ENCODE measurements around the gene PIP5K1B. TPM values are rescaled to one million over a fixed set of nuclear protein-coding genes. Genes with fewer than 3 reads are reported as not detected.

Gene PIP5K1B
- total and polyA plus RNA-seq, 12 donors, result 2.1 to 24.0 (median 9.7) TPM

DNA sequence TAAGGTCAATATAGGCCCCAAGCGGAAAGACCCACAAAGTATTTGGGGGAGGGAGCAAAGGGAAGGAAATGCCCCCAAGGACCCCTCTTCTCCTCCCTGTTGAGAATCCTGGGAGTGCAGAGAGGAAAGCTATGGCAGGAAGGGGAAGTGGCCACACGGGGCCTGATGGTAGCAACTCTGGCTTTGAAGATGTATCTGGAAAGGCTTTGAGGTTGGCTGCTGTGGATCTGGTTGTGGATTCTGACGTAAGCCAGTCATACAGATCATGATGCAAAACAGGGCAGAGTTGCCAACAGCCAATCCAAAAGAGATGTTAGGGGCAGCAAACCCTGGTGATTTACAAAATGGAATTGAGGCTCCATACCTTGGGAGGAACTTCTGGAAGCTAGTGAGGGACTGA, 200.1 kb downstream of the PIP5K1B start:
- Histone ChIP-seq H3K27ac (peak overlapping the region in 1 of 5 donors; percentile 32), H3K9me3 (replicated peaks in 1 of 3) (no peaks in the 10 kb centered on the region), H3K27me3 (no peaks in the 10 kb centered on the region), H3K4me3 (no peak overlapping the region), H3K36me3 (replicated peaks in 1 of 2) (no peaks in the 10 kb centered on the region), H3K4me1 (replicated peaks in 1 of 2) (no peaks in the 10 kb centered on the region)
- DNase-seq, result no peak
- intact Hi-C loops (cut with DNase I), result no loop called here
- no peak for TF ChIP-seq POLR2A (IDR thresholded peaks at IDR 0.05)
- TF ChIP-seq, protein P1, sequence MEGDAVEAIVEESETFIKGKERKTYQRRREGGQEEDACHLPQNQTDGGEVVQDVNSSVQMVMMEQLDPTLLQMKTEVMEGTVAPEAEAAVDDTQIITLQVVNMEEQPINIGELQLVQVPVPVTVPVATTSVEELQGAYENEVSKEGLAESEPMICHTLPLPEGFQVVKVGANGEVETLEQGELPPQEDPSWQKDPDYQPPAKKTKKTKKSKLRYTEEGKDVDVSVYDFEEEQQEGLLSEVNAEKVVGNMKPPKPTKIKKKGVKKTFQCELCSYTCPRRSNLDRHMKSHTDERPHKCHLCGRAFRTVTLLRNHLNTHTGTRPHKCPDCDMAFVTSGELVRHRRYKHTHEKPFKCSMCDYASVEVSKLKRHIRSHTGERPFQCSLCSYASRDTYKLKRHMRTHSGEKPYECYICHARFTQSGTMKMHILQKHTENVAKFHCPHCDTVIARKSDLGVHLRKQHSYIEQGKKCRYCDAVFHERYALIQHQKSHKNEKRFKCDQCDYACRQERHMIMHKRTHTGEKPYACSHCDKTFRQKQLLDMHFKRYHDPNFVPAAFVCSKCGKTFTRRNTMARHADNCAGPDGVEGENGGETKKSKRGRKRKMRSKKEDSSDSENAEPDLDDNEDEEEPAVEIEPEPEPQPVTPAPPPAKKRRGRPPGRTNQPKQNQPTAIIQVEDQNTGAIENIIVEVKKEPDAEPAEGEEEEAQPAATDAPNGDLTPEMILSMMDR (IDR thresholded peaks at IDR 0.05), result no peak
- WGBS, 4 donors, result 44 to 76% (median 54%) methylated on average over 3 of the region's 3 CpGs

DNA sequence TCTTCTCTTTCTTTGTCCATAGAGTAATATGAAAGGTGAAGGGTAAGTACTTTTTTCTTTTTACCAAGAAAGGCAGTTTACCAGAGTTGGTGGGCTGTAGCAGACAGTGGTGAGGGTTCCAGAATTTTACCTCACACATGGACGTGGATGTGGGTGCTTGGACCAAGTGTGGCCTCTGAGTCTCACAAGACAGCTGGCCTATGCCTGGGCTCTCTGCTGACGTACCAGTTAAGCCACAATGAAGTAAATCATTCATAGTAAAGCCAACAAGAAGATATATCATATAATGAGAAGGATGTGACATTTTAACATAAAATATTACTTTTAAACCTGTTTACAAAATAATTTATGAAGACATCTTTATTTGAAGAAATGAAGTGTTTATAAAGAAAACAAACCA, 202.9 kb downstream of the PIP5K1B start:
- H3K27me3 ChIP-seq, result no peaks in the 10 kb centered on the region
- H3K4me1 ChIP-seq (replicated peaks in 1 of 2), result peaks cover 4 to 5% of the 10 kb centered on the region in 2 donors
- H3K27ac ChIP-seq, result no peak overlapping the region
- H3K4me3 ChIP-seq, result no peak overlapping the region
- 89 to 94% (median 91%) methylated on average over 2 of the region's 2 CpGs for WGBS, 4 donors
- TF ChIP-seq, protein P1 (IDR thresholded peaks at IDR 0.05), result no peak
- no peak for TF ChIP-seq POLR2A (IDR thresholded peaks at IDR 0.05)
- intact Hi-C loops (cut with DNase I), result no loop called here
- DNase-seq, result no peak
- no peaks in the 10 kb centered on the region for H3K36me3 ChIP-seq (replicated peaks in 1 of 2)
- H3K9me3 ChIP-seq (replicated peaks in 1 of 3), result no peaks in the 10 kb centered on the region

DNA sequence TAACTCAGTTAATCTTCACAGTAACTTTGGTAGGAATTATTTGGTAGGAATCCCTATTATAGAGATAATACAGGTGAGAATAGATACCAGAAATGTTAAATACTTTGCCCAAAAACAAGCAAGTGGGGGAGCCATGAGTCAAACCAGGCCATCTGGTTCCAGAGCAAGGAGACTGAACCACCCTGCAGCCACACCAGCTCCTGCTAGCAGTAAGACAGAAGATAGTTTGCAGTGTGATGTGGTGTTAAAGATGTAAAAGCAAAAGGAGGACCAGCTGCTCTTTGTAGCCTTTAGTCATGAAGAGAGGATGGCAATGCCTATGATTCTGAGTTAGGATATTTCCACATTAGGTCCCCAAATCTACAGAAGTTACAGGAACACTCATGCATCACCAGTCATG, 207.5 kb downstream of the PIP5K1B start:
- no peak for DNase-seq
- intact Hi-C loops (cut with DNase I), result no loop called here
- H3K9me3 ChIP-seq (replicated peaks in 1 of 3), result no peaks in the 10 kb centered on the region
- no peaks in the 10 kb centered on the region for H3K27me3 ChIP-seq
- no peak overlapping the region for H3K4me3 ChIP-seq
- TF ChIP-seq POLR2A (IDR thresholded peaks at IDR 0.05), result no peak
- TF ChIP-seq, protein P1 (IDR thresholded peaks at IDR 0.05), result no peak
- H3K27ac ChIP-seq, result peak overlapping the region in 1 of 5 donors; percentile 67
- H3K36me3 ChIP-seq (replicated peaks in 1 of 2), result no peaks in the 10 kb centered on the region
- H3K4me1 ChIP-seq (replicated peaks in 1 of 2), result peaks cover 6 to 9% of the 10 kb centered on the region in 2 donors

DNA sequence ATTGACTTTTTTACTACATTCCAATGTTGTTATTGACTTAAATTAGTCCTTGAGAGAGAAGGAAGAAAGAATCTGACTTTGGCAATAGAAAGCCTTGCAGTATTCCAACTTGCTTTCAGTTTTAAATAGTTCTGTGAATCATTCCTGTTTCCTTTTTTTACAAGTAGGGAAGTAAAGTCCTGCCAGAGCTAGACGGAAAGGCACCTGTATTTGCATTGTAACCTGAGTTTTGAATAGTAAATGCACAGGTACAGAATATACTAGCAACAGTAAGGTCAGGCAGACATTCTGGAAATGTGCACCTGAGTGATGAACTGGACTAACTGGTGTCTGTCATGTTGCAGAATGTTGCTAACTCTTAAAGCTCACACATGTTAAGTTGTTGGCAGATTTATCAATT, 208.0 kb downstream of the PIP5K1B start:
- H3K36me3 ChIP-seq (replicated peaks in 1 of 2), result no peaks in the 10 kb centered on the region
- no peak for TF ChIP-seq POLR2A (IDR thresholded peaks at IDR 0.05)
- TF ChIP-seq, protein P1 (IDR thresholded peaks at IDR 0.05), result no peak
- peaks cover 6 to 9% of the 10 kb centered on the region in 2 donors for H3K4me1 ChIP-seq (replicated peaks in 1 of 2)
- no peak for DNase-seq
- H3K4me3 ChIP-seq, result no peak overlapping the region
- intact Hi-C loops (cut with DNase I), result no loop called here
- H3K27ac ChIP-seq, result peak overlapping the region in 1 of 5 donors; percentile 67
- WGBS, 4 donors, result 0 to 8% (median 4%) methylated on average over 1 of the region's 1 CpG
- no peaks in the 10 kb centered on the region for H3K9me3 ChIP-seq (replicated peaks in 1 of 3)
- no peaks in the 10 kb centered on the region for H3K27me3 ChIP-seq
